Stimulated activated CD4-positive, alpha-beta T cell treated with anti-CD3 and anti-CD28 coated beads, Interleukin-1b, Interleukin-23, amount 100 ng/mL, for 24 hours (primary cell): ENCODE measurements around the gene FAM72C.
"Not testable (repeated sequence)": the region's sequence is repeated elsewhere in the genome, so short reads cannot be mapped to it uniquely, and the experiment has no call there.

Experiments used
- DNase-seq, 4 experiments: peaks; one replicate each; pipeline ENCODE4 v3.0.0-alpha.2; 2020; ENCODE audit warnings: low read depth in 4 of 4, low spot score in 1 of 4

FAM72C gene

GRCh38 chr1:143971924-143972700 is at the start of gene FAM72C:
Gene FAM72C, minus strand, starts transcription at chr1:143971986. Its CDS starts 845 bp downstream, at chr1:143971141.
- DNase-seq = not testable (repeated sequence)

- DNase-seq = not testable (repeated sequence)
Measured at GRCh38 chr1:144020001-144020738, 48.4 kb upstream of the FAM72C start.

DNA sequence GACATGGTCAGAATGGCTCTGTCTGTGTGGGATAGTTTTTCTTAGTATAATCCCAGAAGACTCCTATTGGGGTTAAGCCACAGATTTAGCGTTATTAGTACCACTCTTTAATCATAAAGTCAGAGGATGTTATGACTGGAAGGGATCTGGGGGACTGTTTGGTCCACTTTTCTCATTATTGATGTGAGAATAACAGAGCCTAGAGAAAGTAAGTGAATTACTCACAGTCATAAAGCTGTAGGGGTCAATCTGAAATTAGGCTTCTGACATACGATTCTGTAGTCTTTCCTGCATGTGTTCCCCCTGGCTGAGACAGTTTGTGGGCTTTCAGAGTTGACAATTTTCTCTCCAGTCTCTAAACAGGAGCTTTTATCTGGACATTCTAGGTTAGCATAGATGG is 47.3 kb upstream of the FAM72C start:
- DNase-seq = not testable (repeated sequence)

GRCh38 chr1:144015180-144015966 is 43.6 kb upstream of the FAM72C start:
- not testable (repeated sequence) for DNase-seq

DNA sequence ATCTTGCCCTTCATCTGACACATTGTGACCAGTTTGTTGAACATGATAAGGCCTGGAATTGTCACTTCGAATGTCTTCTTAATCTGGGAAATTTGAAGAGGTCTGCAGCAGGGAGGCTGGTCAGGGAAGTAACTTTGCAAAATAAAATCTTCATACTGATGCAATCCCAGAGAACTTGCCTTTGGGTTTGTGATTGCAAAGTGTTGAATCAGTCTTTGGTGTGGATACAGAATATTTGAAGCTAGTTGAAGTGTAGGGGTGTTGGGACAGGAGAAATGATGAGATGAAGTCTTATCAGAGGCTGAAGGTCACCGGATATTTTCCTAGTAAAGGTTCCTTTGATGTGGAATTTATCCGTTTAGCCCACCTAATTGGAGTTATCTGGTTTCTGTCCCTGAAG is 42.7 kb upstream of the FAM72C start:
- not testable (repeated sequence) for DNase-seq

DNA sequence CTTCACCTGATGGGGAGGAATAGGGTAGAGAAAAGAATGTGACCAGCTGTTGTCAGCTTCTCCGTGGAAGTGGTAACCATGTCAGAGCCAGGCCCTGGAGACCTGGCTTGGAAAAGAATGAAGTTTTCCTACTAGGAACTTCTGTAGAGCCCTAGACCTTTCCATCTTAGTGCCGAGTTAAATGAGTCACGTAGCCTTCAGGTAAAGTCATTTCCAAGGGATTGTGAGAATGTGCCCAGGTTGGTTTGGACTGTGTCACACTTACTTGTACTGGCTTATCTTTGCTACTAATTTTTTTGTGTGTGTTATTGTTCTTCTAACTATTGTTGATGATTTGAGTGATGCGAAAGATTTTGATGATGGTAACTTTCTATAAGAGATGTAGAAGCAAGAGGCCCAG is 42.3 kb upstream of the FAM72C start:
- not testable (repeated sequence) for DNase-seq

- DNase-seq = not testable (repeated sequence)
Measured at GRCh38 chr1:144012168-144012733, 40.5 kb upstream of the FAM72C start.

GRCh38 chr1:144009410-144009809 is 37.6 kb upstream of the FAM72C start:
- DNase-seq = not testable (repeated sequence)

DNA sequence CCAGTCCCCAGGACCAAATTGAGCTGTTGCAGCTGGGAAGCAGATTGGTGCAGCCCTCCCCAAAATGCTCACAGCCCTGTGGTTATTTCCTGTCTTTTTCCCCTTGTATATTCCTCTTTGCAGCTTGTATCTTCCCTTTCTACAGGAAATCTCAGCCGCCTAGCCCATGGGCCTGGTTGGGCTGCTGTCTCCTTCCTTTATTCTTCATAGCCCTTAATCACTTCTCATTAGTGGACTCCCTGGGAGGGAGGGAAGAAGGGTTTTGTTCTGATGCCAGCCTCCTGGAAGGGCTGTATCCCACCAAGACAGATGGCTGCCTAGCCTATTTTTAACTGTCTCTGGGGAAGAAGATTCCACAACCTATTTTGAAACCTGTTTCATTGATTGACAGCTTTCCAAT is 32.5 kb upstream of the FAM72C start:
- not testable (repeated sequence) for DNase-seq

GRCh38 chr1:144003306-144004029 is 31.7 kb upstream of the FAM72C start:
- DNase-seq = not testable (repeated sequence)

GRCh38 chr1:144002141-144002881 is 30.5 kb upstream of the FAM72C start:
- not testable (repeated sequence) for DNase-seq

GRCh38 chr1:144001077-144001476 is 29.3 kb upstream of the FAM72C start:
- not testable (repeated sequence) for DNase-seq

DNA sequence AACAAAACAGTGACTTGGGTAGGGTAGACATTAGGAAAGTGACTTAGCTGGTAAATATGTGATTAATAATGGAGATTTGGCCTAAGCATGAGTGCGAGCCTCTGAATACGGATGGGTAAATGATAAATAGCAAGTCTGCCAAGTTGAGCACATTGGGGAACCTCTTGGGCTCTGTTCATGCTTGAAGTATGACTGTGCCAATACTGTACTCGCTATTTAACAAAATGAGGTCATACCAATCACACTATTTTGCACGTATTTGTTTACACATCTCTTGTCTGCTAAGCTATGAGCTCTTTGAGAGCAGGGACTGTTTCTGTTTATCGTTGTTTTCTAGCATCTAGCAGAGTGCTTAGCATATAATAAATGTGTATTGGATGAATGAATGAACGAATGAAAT is 24.2 kb upstream of the FAM72C start:
- DNase-seq = not testable (repeated sequence)

DNA sequence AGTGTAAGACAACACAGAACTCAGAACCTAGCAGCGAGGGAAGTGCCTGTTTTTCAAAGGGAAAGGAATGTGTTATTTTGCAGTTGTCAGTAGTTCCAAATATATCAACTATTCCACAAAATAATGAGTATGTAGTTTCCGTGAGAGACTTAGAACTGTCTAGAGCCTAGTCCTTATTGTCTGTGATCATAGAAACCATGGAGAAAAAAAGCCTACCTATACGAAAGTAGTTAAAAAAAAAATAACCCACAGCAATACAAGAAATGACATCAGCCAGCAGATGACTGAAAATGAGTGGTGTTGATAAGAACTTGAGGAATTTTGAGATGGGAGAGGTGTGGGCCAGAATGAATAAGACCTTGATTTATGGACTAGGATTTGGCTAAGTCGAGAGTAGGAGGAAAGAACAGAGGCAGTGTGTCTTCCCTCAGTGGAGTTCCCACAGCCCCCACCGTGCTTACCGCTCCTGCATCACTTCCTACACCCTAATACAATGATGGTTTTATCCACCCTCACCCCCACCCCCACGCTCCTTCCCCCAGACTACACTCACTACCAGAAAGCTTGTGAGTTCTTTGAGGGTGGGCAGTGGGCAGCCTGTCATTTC is 21.6 kb upstream of the FAM72C start:
- DNase-seq = not testable (repeated sequence)

GRCh38 chr1:143990699-143991098 is 18.9 kb upstream of the FAM72C start:
- DNase-seq = not testable (repeated sequence)

GRCh38 chr1:143989719-143990118 is 17.9 kb upstream of the FAM72C start:
- not testable (repeated sequence) for DNase-seq

- not testable (repeated sequence) for DNase-seq
Measured at GRCh38 chr1:143989427-143989712, 17.6 kb upstream of the FAM72C start.

DNA sequence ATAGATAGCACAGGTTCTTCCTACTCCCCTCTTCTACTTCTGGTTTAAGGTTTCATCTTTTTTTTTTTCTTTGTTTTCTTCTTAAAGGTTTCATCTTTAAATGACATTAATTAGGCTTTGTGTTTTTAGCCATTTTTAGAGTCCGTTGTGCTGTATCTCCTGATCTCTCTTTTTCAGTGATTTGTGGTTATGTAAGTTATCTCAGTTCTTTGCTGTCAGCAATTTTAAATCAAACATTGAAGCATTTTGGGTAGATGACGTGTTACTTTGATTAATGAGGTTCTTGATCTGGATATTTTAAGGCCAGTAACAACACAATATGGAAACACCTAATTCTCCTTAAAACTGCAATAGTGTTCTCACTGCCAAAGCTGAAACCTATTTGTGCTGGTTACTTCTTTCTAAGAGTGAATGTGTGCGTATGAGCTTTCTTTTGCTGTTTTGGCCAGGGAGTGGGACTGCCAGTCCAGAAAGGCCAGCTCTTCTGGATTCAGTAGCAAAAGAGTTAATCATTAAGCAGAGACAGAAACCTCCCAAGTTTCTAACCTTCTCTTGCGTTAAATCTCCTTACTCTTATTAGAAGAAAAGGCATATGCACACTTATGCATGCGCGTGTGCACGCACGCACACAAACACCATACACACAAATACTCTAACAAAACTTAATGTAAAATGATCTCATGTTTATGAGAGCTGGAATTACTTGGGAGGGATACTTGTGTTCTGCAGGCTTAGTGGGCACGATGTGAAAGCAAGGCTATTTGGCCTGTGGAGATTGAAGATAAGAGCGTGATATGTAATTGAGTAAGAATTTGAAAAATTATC is 17.0 kb upstream of the FAM72C start:
- DNase-seq = not testable (repeated sequence)

GRCh38 chr1:143987868-143988267 is 16.1 kb upstream of the FAM72C start:
- DNase-seq = not testable (repeated sequence)
